COR-L47 (cell line): ENCODE data around the gene CTAGE1.
"Not testable (repeated sequence)": the region's sequence is repeated elsewhere in the genome, so short reads cannot be mapped to it uniquely, and the experiment has no call there.

Experiments used
- DNase-seq: peaks from one replicate; lab custom pipeline; 2025; lab: John Stamatoyannopoulos, UW

CTAGE1 gene

GRCh38 chr18:22434973-22435608, 17.4 kb upstream of the CTAGE1 start:
- DNase-seq: no peak

DNA sequence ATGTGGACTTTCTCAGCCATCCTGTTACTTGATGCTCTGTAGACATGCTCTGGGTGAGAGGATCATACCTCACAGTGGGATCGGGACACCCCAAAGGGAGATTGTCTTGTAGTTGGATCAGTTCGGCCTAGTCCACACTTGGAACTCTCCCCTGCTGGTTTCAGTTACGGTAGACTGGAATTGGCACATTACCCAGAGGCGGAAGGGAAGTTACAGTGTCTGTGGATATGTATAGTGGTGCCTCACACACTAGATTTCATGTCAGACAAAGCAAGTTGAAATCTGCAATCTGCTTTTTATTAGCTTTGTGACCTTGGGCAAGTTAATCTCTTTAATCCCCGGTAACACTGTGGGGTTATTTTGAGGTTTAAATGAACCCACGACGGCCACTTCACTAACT, 16.2 kb upstream of the CTAGE1 start:
- no peak for DNase-seq

- no peak for DNase-seq
Measured at GRCh38 chr18:22432657-22433137, 15.0 kb upstream of the CTAGE1 start.

DNA sequence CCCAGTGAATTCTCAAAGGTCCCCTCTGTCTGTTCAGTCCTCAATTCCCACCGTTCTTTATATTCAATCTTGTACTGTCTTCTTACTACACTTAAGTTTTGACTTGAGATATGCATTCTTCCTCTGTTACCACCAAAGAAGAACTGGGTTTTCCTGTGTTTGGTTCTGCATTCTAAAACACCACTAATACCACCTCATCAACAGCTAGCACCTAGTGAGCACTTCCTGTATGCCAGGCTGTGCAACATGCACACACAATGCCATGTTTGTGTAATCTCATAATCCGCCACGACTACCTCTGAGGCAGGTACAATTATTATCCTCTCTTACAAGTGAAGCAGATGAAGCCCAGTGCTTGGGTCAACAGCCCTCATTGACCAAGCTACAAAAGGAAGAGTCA, 11.8 kb upstream of the CTAGE1 start:
- no peak for DNase-seq

GRCh38 chr18:22428672-22429071, 11.0 kb upstream of the CTAGE1 start:
- DNase-seq: no peak

DNA sequence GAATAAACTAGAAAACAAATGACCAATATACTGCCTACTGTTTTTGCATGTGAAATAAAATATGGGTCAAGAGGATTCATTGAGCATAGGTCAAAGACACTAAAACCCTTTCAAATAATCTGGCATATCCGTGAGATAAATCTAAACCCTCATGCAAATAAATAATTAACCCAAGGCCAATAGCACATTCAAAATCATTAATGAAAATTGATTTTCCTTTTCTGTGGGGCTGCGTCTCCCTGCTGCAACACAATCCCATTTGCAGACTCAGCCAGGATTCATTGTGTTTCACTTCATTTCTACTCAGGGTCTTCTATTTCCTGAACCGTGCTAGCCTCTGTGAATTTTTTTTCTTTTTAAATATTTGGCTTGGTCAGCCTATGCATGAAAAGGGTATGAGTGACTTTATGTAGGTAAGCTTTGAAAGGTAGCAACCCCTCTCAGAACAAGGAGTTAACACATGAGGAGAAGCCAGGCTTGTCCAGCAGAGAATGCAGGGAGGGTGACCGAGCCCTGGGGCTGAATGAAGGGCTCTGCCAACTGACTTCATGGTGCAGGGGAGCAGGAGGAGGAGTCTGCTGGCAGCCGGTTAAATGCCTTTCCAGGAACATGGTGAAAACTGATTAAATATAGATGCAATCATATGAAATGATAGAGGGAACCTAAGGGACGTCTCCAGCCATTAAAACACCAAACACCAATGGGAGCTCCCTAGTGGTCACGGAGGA, 10.3 kb upstream of the CTAGE1 start:
- DNase-seq: no peak

DNA sequence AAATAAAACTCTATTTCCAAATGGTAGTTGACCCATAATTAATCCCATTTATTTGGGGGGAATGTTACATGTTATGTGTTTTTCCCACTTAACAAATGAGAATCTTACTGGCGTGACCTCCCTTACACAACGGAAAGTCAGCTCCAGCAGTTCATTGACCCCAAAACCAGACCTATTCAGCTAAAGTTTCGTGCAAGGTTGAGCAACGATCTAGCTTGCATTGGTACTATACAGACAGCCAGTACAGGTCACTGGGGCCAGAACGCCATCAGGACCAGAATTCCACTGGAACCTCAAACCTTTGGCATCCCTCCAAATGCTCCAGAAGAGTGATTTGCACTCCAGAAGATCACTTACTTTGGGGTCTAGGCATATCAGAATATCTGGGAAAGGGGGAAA, 6.8 kb upstream of the CTAGE1 start:
- no peak for DNase-seq

DNA sequence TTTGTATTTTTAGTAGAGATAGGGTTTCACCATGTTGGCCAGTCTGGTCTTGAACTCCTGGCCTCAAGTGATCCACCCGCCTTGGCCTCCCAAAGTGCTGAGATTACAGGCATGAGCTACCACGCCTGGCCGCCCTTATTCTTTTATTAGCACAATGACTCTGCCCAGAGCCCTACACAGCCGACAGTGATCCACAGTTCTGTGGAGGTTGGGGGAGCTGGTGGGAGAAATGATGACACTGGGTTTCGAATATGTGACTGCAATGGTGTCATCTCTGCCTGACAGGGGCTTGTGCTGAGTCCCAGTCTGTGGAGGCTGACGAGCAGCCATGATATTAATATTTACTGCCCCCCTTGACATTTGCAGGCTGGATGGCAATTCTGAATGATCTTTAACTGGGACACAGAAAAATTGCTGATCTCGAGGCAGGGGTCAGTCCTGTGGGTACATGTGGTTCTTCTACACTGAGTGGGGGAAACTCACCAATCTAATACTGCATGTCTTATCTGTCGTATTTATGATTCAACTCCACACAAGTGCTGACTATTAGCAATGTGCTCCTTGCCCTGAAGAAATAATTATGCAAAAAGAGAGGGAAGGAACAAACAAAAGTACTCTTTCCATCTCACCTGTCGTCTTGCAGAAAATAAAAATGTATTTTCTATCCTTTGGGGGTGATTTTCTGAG, 6.3 kb upstream of the CTAGE1 start:
- DNase-seq: no peak

GRCh38 chr18:22422909-22423548, 5.3 kb upstream of the CTAGE1 start:
- DNase-seq: no peak

- DNase-seq: no peak
Measured at GRCh38 chr18:22420652-22421051, 2.9 kb upstream of the CTAGE1 start.

DNA sequence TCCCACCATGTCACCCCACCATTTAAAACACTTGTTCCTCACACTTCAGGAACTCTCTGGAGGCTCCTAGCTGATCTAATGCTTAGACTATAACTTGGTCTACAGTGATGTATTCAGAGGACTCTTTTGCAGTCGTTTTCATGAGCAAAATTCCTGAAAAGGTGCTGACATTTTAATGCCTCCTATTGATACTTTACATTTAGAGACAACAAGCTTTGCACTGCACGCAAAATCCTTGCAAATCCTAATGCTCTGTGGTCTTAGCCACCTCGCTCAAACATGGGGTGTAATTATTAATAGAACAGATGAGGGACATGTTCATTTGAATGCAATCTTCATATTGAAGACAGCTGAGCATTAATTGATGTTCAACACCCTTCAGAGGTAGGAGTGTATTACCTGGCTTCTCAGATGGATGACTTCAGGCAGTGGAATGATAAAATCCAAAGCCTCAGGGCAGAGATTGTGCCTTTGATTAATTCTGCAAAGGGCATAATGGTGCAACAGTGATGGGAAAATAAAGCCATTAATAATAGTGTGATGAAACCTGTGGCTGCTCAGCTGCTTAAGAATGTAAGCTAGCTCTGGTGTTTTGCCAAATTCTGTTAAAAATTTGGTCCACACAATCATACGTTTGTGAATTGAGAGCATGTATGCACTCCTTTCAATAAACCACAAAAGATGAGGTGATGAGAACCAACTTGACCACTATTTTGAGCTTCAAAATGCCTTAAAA, 5.4 kb downstream of the CTAGE1 start:
- no peak for DNase-seq

GRCh38 chr18:22411446-22411845, 6.3 kb downstream of the CTAGE1 start:
- DNase-seq: no peak

DNA sequence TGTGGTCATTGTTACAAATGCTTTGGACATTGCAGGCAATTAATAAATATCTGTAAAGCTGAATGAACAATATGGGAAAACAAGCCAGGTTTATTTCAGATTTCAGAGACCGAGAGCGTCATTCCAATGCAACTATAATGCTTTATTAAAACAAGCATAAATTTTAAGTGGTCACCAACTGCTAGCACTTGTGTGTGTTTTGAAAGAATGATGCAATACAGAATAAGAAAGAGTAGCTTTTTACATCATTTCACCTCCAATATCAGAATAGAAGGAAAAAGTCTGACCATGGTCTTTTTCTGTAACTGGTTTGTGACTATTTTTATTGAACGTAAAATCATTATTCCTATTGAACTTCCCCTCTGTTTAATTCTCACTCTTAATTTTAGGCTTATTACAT, 7.6 kb downstream of the CTAGE1 start:
- no peak for DNase-seq

GRCh38 chr18:22409445-22409844, 8.3 kb downstream of the CTAGE1 start:
- no peak for DNase-seq

GRCh38 chr18:22408059-22408458, 9.7 kb downstream of the CTAGE1 start:
- no peak for DNase-seq

DNA sequence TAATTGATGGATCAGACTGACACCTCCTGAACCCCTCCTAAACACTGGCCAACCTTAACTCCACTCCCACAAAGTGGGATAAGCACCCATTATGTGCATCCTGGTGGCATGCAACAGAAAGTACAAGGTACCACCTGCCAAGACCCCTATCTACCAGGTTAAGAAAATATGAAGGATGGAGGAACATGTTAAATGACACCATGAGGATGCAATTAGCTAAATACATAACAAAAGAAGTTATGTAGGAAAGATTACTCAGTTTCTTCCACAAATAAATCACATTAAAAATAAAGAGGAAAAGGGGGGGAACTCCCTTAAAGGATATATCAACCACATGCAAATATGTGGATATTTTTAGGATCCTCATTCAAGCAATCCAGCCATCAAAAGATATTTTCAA, 12.6 kb downstream of the CTAGE1 start:
- DNase-seq: no peak

DNA sequence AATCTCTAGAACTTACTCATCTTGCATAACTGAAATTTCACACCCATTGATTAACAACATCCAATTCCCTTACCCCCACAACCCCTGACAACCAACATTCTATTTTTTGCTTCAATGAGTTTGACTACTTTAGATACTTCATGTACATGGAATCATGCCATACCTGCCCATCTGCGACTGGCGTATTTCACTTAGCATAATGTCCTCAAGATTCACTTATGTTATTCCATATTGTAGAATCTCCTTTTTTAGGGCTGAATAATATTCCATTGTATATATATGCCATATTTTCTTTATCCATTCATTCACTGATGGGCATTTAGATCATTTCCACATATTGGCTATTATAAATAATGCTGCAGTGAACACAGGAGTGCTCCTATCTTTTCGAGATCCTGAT, 13.8 kb downstream of the CTAGE1 start:
- no peak for DNase-seq

DNA sequence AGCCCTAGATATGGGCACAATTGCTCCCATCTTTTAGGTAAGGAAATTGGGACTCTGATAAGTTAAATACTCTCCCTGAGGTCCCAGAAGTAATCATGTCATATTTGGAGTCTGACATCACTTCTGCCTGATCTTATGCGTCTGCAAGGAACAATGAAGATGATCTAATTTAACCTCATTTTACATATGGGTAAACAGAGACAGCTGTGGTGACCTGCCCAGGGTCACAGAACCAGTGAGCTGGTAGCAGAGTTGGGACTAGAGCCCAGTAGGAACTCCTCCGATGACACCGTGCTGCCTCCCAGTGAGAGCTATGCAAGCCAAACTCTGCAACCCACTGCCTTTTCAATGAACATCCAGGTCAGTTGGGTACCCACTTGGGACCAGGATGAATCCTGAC, 17.8 kb downstream of the CTAGE1 start:
- no peak for DNase-seq

DNA sequence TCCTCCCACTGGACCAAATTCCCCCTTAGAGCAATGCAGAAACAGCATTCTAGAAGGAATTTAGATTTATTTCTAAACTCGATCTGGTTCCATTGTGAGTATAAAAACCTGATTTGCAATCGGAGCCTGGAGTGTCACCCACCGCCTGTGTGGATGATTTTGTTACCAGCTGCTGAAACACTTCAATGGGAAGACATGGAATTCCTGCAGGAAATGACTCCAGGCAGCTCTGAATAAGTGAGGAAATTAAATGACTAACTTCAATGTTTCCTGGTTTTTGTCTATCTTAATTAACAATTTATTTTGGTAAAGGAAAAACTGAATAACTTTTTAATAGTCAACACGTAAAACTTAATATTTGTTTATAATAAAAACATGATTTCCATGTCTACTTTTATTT, 19.3 kb downstream of the CTAGE1 start:
- no peak for DNase-seq

DNA sequence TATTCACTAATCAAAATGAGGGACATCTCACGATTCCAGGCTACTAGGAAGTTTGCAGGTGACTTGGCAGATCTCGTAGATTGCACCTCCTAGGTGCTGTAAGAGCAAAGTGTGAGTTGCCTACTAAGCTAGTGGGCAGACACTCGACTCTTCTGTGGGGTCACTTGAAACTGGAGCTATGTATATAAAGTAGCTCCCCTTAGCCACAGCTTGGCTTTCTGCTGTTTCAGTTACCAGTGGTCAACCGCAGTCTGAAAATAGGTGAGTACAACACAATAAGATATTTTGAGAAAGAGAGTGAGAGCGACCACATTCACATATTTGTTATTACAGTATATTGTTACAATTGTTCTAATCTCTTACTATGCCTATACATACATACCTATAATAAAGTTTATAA, 23.3 kb downstream of the CTAGE1 start:
- DNase-seq: no peak

GRCh38 chr18:22393164-22393563, 24.6 kb downstream of the CTAGE1 start:
- not testable (repeated sequence) for DNase-seq
